Body of pancreas (tissue), 4 donors: ENCODE results near the gene KLHL30.

Source experiments
- CTCF ChIP-seq, 7 experiments: fragments of 450-650 bp in 4 of 7; fragments of 200-600 bp in 3 of 7; sonication (generic) in 3 of 7; IDR thresholded peaks; one replicate each; pipeline ENCODE4 v1.5.1; 2016 to 2019; ENCODE audit warnings: antibody characterized with exemption in 7 of 7
- POLR2A ChIP-seq, 3 donors: fragments of 450-650 bp; IDR thresholded peaks; one replicate each; pipeline ENCODE4 v1.6.1; 2016; ENCODE audit warnings: antibody characterized with exemption in 3 of 3, mild to moderate bottlenecking in 2 of 3

- TF ChIP-seq CTCF (IDR thresholded peaks at IDR 0.05) (no peak), POLR2A (IDR thresholded peaks at IDR 0.05) (no peak)
These were observed 6.6 kb downstream of the KLHL30 start for GRCh38 chr2:238145046-238145445.
